GM12878 (cell line): ENCODE measurements around the gene RSPH10B2. TPM values are rescaled to one million over a fixed set of nuclear protein-coding genes. Genes with fewer than 3 reads are reported as not detected.

ENCODE experiments used
- ATAC-seq: fragments of 200-7000 bp; cut with Tn5 transposase; 3 replicates; pipeline ENCODE4 v1.9.1; 2020; ENCODE audit warnings: mild to moderate bottlenecking, moderate library complexity
- BruUV-seq: library from RNA; stranded (reverse); fragments of 400-500 nt; replicated peaks from 2 replicates; lab custom pipeline; 2021; lab: Mats Ljungman, UMichigan
- CTCF ChIA-PET: fragments of 300-600 bp; sonication (Branson Sonifier 250); formaldehyde crosslinking; extraction: SDS; loops from one replicate; lab custom pipeline; 2021; ENCODE audit warnings: inconsistent platforms; lab: Yijun Ruan, JAX
- POLR2A ChIA-PET: fragments of 350-600 bp; formaldehyde crosslinking; extraction: SDS; loops from one replicate; lab custom pipeline; 2021; ENCODE audit warnings: inconsistent platforms; lab: Charles Lee
- RAD21 ChIA-PET: fragments of 300-600 bp; sonication (Branson Sonifier 250); formaldehyde crosslinking; loops from one replicate; lab custom pipeline; 2023; ENCODE audit warnings: antibody characterized with exemption; ENCODE audit not compliant: unreplicated experiment; lab: Charles Lee
- SMC1A ChIA-PET: fragments of 300-600 bp; sonication (Branson Sonifier 250); formaldehyde crosslinking; loops from one replicate; lab custom pipeline; 2023; ENCODE audit not compliant: unreplicated experiment, uncharacterized antibody; lab: Charles Lee
- DNase-seq: peaks from one replicate; pipeline ENCODE4 v3.0.0-alpha.2; 2011; ENCODE audit warnings: low read depth, low spot score
- FAIRE-seq: peaks from 3 replicates; lab custom pipeline; 2011; peaks lifted over from hg19 to GRCh38; lab: Jason Lieb, UNC
- H2AFZ ChIP-seq: 2 replicates; pipeline ENCODE4 v1.6.0; 2011; ENCODE audit warnings: low read depth, low read length, control low read depth; ENCODE audit not compliant: control insufficient read depth
- H3K27ac ChIP-seq: 2 replicates; pipeline ENCODE4 v1.5.1; 2011; ENCODE audit warnings: control low read depth; ENCODE audit not compliant: control insufficient read depth, insufficient read depth
- H3K27me3 ChIP-seq, 2 experiments: replicated peaks in 1 of 2; 2 replicates each; pipeline versions ENCODE4 v1.6.0 to v1.6.1; 2011; ENCODE audit warnings: low read length in 1 of 2; ENCODE audit not compliant: control insufficient read depth in 2 of 2, insufficient read depth in 2 of 2
- H3K36me3 ChIP-seq, 2 experiments: 2 replicates each; pipeline ENCODE4 v1.5.1; 2011; ENCODE audit warnings: low read length in 1 of 2; ENCODE audit not compliant: control insufficient read depth in 2 of 2, insufficient read depth in 2 of 2
- H3K4me1 ChIP-seq: 2 replicates; pipeline ENCODE4 v1.6.1; 2011; ENCODE audit warnings: mild to moderate bottlenecking, low read length, moderate library complexity, mixed read lengths; ENCODE audit not compliant: control insufficient read depth, insufficient read depth
- H3K4me2 ChIP-seq: 2 replicates; pipeline ENCODE4 v1.6.0; 2011; ENCODE audit warnings: control low read depth; ENCODE audit not compliant: control insufficient read depth, insufficient read depth
- H3K4me3 ChIP-seq: fragments of 200-600 bp; sonication (generic); 2 replicates; pipeline ENCODE4 v1.5.1; 2016
- H3K79me2 ChIP-seq: 2 replicates; pipeline ENCODE4 v1.6.0; 2011; ENCODE audit warnings: low read length; ENCODE audit not compliant: control insufficient read depth, insufficient read depth
- H3K9ac ChIP-seq: 2 replicates; pipeline ENCODE4 v1.8.0; 2011; ENCODE audit warnings: low read length, control low read depth, mixed read lengths; ENCODE audit not compliant: control insufficient read depth, insufficient read depth
- H3K9me3 ChIP-seq: replicated peaks from 3 replicates; pipeline ENCODE4 v1.5.1; 2011; ENCODE audit warnings: mild to moderate bottlenecking, low read length; ENCODE audit not compliant: control insufficient read depth, insufficient read depth
- H4K20me1 ChIP-seq: 2 replicates; pipeline ENCODE4 v1.6.0; 2011; ENCODE audit not compliant: control insufficient read depth, insufficient read depth
- BCL3 ChIP-seq: IDR thresholded peaks from 2 replicates; pipeline ENCODE4 v1.6.1; 2011; ENCODE audit warnings: borderline replicate concordance, low read depth, mild to moderate bottlenecking, moderate library complexity, low read length; ENCODE audit not compliant: insufficient read depth, poor library complexity, severe bottlenecking
- EED ChIP-seq: sonication (generic); IDR thresholded peaks from 2 replicates; pipeline ENCODE4 v1.6.1; 2016; ENCODE audit warnings: antibody characterized with exemption, low read depth
- ETV6 ChIP-seq, 2 experiments: fragments of 450-650 bp in 1 of 2; IDR thresholded peaks in 1 of 2; conservative IDR thresholded peaks in 1 of 2; 2 replicates each; pipeline ENCODE4 v1.6.1; 2014; ENCODE audit warnings: antibody characterized with exemption in 1 of 2, borderline replicate concordance in 1 of 2, low read depth in 1 of 2, mild to moderate bottlenecking in 1 of 2, moderate library complexity in 1 of 2
- KDM1A ChIP-seq: fragments of 200-600 bp; sonication (generic); IDR thresholded peaks from 2 replicates; pipeline ENCODE4 v1.6.1; 2016; ENCODE audit warnings: borderline replicate concordance
- LARP7 ChIP-seq: fragments of 450-650 bp; IDR thresholded peaks from 2 replicates; pipeline ENCODE4 v1.6.1; 2017; ENCODE audit warnings: mild to moderate bottlenecking
- NBN ChIP-seq: fragments of 450-650 bp; IDR thresholded peaks from 2 replicates; pipeline ENCODE4 v1.6.1; 2016
- RAD51 ChIP-seq: fragments of 450-650 bp; IDR thresholded peaks from 2 replicates; pipeline ENCODE4 v1.6.1; 2016; ENCODE audit warnings: moderate library complexity, mild to moderate bottlenecking, inconsistent platforms
- RFX5 ChIP-seq: IDR thresholded peaks from 2 replicates; pipeline ENCODE4 v1.6.1; 2011; ENCODE audit warnings: low read depth, low read length, improper control_type of control experiment
- ZBTB11 ChIP-seq: fragments of 450-650 bp; formaldehyde crosslinking; IDR thresholded peaks from 2 replicates; pipeline ENCODE4 v1.5.0; 2022; ENCODE audit warnings: mild to moderate bottlenecking, missing genetic modification characterization
- ZZZ3 ChIP-seq: IDR thresholded peaks from 2 replicates; pipeline ENCODE4 v1.6.1; 2011; ENCODE audit warnings: low read depth; ENCODE audit not compliant: control insufficient read depth, insufficient read length
- WGBS: methylation state at CpG from one replicate; pipeline ENCODE4 v1.1.6; 2016; ENCODE audit warnings: low lambda C conversion rate; ENCODE audit not compliant: insufficient replicate concordance, insufficient coverage; ENCODE audit errors: missing lambda C conversion rate; 5-methylcytosine and 5-hydroxymethylcytosine counted together
- in situ Hi-C: fragments of 300-500 bp; cut with MboI; formaldehyde crosslinking; loops from 9 replicates; pipeline ENCODE4 v1.14.3; 2018; ENCODE audit warnings: mixed read lengths
- intact Hi-C: fragments of 100-400 bp; cut with micrococcal nuclease; formaldehyde crosslinking; loops from one replicate; pipeline ENCODE4 v1.14.2; 2022; ENCODE audit not compliant: unreplicated experiment
- polyA plus RNA-seq, 11 experiments: library from polyadenylated mRNA; depleted of rRNA in 4 of 11; unstranded in 6 of 11; stranded (reverse) in 5 of 11; fragments of >200 nt; fragmentation: Nextera tagmentation in 4 of 11; fragmentation: Illumina TruSeq in 1 of 11; extraction: Ambion mirVana in 4 of 11; extraction: Trizol in 1 of 11; gene quantifications; 1 replicate in 1 of 11; 2 replicates in 10 of 11; pipeline versions ENCODE4 v1.2.1 to v1.2.3, GENCODE V29; 2011 to 2016; ENCODE audit warnings: inconsistent platforms in 2 of 11, missing spikeins in 2 of 11, low read depth in 1 of 11
- total RNA-seq, 4 experiments: library from RNA; depleted of rRNA in 3 of 4; stranded (reverse); fragments of >200 nt in 3 of 4; fragmentation: Illumina TruSeq in 1 of 4; extraction: Trizol in 1 of 4; gene quantifications; 2 replicates each; pipeline versions ENCODE4 v1.2.1 to v1.2.3, GENCODE V29; 2013 to 2021
- TF ChIP-seq, protein P1 (sequence below): IDR thresholded peaks from 2 replicates; pipeline ENCODE4 v1.6.1; 2011; ENCODE audit warnings: mild to moderate bottlenecking, low read depth, low read length, moderate library complexity; ENCODE audit not compliant: insufficient replicate concordance
- TF ChIP-seq, protein P2 (sequence below): fragments of 150-350 bp; IDR thresholded peaks from 2 replicates; pipeline ENCODE4 v1.6.1; 2014; ENCODE audit warnings: mild to moderate bottlenecking, low read depth, low read length

The RSPH10B2 gene
- total and polyA plus RNA-seq, 10 of the 15 experiments (the other 5 are each of a cell fraction or from before 2014, with no cell fraction given) = 0.04 to 0.34 (median 0.18) TPM; not detected in 3

DNA sequence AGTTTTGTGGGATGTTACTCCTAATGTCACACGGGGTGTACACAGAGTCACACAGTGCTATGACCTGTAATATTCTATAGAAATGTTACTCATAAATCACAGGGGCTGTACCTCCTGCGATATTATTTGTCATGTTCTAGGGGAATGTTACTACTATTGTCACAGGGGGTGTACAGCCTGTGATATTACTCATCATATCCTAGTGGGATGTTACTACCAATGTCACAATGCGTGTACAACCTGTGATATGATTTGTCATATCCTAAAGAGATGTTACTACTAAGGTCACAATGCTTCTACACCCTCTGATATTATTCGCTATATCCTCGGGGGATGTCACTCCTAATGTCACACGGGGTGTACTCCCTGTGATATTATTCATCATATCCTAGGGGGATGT, 79.7 kb downstream of the RSPH10B2 start:
- CTCF ChIA-PET = no interaction called here
- Histone ChIP-seq H3K36me3 (no peaks in the 10 kb centered on the region), H3K4me1 (no peaks in the 10 kb centered on the region), H4K20me1 (no peaks in the 10 kb centered on the region), H3K27me3 (no peaks in the 10 kb centered on the region; a peak in 1 of 4 replicates), H2AFZ (no peak overlapping the region), H3K79me2 (no peaks in the 10 kb centered on the region), H3K9ac (no peak overlapping the region), H3K4me2 (no peak overlapping the region), H3K27ac (no peak overlapping the region), H3K4me3 (no peak overlapping the region), H3K9me3 (no peaks in the 10 kb centered on the region)
- in situ Hi-C loops (no loop called here), intact Hi-C loops (no loop called here)
- POLR2A ChIA-PET = no interaction called here
- BruUV-seq = no TSS peak
- ATAC-seq (no peak), FAIRE-seq (no peak), DNase-seq (no peak)
- TF ChIP-seq LARP7 = no peak
- TF ChIP-seq ETV6 (conservative IDR thresholded peaks at IDR 0.05 in 1 of 2, IDR thresholded peaks at IDR 0.05 in 1 of 2; ENCODE audit: borderline replicate concordance in 1 of 2, low read depth in 1 of 2) = no peak
- no peak for TF ChIP-seq RAD51
- no peak for TF ChIP-seq ZZZ3
- TF ChIP-seq KDM1A = no peak
- TF ChIP-seq, protein P1, sequence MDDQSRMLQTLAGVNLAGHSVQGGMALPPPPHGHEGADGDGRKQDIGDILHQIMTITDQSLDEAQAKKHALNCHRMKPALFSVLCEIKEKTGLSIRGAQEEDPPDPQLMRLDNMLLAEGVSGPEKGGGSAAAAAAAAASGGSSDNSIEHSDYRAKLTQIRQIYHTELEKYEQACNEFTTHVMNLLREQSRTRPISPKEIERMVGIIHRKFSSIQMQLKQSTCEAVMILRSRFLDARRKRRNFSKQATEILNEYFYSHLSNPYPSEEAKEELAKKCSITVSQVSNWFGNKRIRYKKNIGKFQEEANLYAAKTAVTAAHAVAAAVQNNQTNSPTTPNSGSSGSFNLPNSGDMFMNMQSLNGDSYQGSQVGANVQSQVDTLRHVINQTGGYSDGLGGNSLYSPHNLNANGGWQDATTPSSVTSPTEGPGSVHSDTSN = peak; percentile 3
- TF ChIP-seq ZBTB11 (CRISPR knock-in tag) = no peak
- no peak for TF ChIP-seq EED
- TF ChIP-seq, protein P2, sequence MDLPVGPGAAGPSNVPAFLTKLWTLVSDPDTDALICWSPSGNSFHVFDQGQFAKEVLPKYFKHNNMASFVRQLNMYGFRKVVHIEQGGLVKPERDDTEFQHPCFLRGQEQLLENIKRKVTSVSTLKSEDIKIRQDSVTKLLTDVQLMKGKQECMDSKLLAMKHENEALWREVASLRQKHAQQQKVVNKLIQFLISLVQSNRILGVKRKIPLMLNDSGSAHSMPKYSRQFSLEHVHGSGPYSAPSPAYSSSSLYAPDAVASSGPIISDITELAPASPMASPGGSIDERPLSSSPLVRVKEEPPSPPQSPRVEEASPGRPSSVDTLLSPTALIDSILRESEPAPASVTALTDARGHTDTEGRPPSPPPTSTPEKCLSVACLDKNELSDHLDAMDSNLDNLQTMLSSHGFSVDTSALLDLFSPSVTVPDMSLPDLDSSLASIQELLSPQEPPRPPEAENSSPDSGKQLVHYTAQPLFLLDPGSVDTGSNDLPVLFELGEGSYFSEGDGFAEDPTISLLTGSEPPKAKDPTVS = no peak
- TF ChIP-seq NBN = no peak
- TF ChIP-seq RFX5 = no peak
- TF ChIP-seq BCL3 = peak; percentile 93
- WGBS = 23% methylated on average over 6 of the region's 6 CpGs
- SMC1A ChIA-PET = no interaction called here
- RAD21 ChIA-PET = no interaction called here
